Thymus (tissue), 11 donors: ENCODE data around the gene CSDE1. TPM values are rescaled to one million over a fixed set of nuclear protein-coding genes. Genes with fewer than 3 reads are reported as not detected.

Experiments
- DNase-seq, 9 donors: peaks; one replicate each; pipeline ENCODE4 v3.0.0-alpha.2; 2013; ENCODE audit warnings: low spot score in 9 of 9, low read depth in 6 of 9, missing footprints in 1 of 9
- H3K27ac ChIP-seq, 2 donors: one replicate each; pipeline ENCODE4 v1.5.1; 2013; ENCODE audit warnings: control low read depth in 1 of 2, low read depth in 1 of 2, low read length in 1 of 2, mild to moderate bottlenecking in 1 of 2, moderate library complexity in 1 of 2
- H3K27me3 ChIP-seq, 2 donors: one replicate each; pipeline ENCODE4 v1.5.1; 2013; ENCODE audit warnings: low read length in 1 of 2; ENCODE audit not compliant: control insufficient read depth in 2 of 2, insufficient read depth in 1 of 2
- H3K36me3 ChIP-seq, 2 donors: one replicate each; pipeline ENCODE4 v1.5.1; 2013; ENCODE audit warnings: low read length in 1 of 2, mild to moderate bottlenecking in 1 of 2, moderate library complexity in 1 of 2; ENCODE audit not compliant: control insufficient read depth in 2 of 2, insufficient read depth in 2 of 2
- H3K4me1 ChIP-seq, 2 donors: one replicate each; pipeline ENCODE4 v1.5.1; 2013; ENCODE audit warnings: low read length in 2 of 2; ENCODE audit not compliant: control insufficient read depth in 2 of 2, insufficient read depth in 2 of 2
- H3K4me3 ChIP-seq, 2 donors: one replicate each; pipeline ENCODE4 v1.5.1; 2013; ENCODE audit warnings: low read length in 2 of 2, control low read depth in 1 of 2, mild to moderate bottlenecking in 1 of 2
- H3K9me3 ChIP-seq, 2 donors: one replicate each; pipeline ENCODE4 v1.5.1; 2013; ENCODE audit warnings: low read length in 1 of 2, mild to moderate bottlenecking in 1 of 2; ENCODE audit not compliant: control insufficient read depth in 2 of 2, insufficient read depth in 1 of 2
- WGBS: extraction: QIAGEN DNeasy Blood & Tissue Kit; methylation state at CpG from one replicate; pipeline ENCODE4 v1.1.7; 2013; 5-methylcytosine and 5-hydroxymethylcytosine counted together
- polyA plus RNA-seq: library from polyadenylated mRNA; stranded (reverse); fragments of 200-250 nt; gene quantifications from one replicate; pipeline ENCODE4 v1.2.3, GENCODE V29; 2013
- total RNA-seq: library from RNA; stranded (reverse); fragments of 120-200 nt; gene quantifications from one replicate; pipeline ENCODE4 v1.2.4, GENCODE V29; 2013
- donor health status: healthy.

The CSDE1 gene
- total and polyA plus RNA-seq, 2 donors: 204 to 216 TPM

DNA sequence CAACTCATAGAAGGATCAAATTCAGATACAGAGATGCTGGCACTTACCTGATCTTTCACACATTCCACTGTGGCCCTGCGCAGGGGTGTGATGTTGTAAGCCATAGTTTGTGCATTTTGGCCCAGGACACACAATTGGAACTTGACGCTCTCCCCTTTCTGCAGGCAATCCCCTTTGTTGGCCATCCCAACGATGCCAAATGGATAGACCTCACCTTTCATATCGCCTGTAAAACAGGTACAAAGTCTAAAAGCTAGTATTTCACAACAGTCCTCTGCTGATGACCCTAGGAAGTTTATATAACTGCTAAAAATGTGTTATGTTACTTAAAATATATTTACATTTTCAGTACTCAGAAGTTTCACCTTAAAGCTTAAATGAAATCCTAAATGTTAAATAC is 37.3 kb downstream of the CSDE1 start:
- no peaks in the 10 kb centered on the region for H3K27me3 ChIP-seq
- 94% methylated on average over 4 of the region's 4 CpGs for whole genome bisulfite sequencing
- peaks cover 31 to 83% of the 10 kb centered on the region in 2 donors for H3K36me3 ChIP-seq
- peaks cover 7% of the 10 kb centered on the region in 2 donors for H3K4me1 ChIP-seq
- no peak overlapping the region for H3K4me3 ChIP-seq
- DNase-seq: no peak
- no peaks in the 10 kb centered on the region for H3K9me3 ChIP-seq
- no peak overlapping the region for H3K27ac ChIP-seq

DNA sequence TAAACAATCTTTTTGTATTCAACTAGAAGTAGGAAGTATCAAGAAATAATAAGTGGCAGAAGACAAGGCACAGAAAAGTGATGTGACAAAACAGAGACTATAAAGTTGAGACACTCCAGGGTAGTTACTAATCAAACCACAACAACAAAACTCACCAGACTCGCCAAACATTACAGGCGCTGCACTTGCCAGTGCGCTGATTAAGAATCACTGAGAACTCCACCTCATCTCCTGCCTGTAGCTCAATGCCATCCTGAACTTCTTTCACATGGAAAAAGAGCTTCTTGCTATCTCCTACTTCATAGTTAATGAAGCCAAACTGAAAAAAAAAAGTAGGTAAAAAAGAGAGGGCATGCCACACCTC is 38.4 kb downstream of the CSDE1 start:
- no peak overlapping the region for H3K4me3 ChIP-seq
- WGBS: 95% methylated on average over 3 of the region's 3 CpGs
- peaks cover 24 to 72% of the 10 kb centered on the region in 2 donors for H3K36me3 ChIP-seq
- peaks cover 7% of the 10 kb centered on the region in 2 donors for H3K4me1 ChIP-seq
- H3K27me3 ChIP-seq: no peaks in the 10 kb centered on the region
- H3K9me3 ChIP-seq: no peaks in the 10 kb centered on the region
- no peak overlapping the region for H3K27ac ChIP-seq
- DNase-seq: no peak

DNA sequence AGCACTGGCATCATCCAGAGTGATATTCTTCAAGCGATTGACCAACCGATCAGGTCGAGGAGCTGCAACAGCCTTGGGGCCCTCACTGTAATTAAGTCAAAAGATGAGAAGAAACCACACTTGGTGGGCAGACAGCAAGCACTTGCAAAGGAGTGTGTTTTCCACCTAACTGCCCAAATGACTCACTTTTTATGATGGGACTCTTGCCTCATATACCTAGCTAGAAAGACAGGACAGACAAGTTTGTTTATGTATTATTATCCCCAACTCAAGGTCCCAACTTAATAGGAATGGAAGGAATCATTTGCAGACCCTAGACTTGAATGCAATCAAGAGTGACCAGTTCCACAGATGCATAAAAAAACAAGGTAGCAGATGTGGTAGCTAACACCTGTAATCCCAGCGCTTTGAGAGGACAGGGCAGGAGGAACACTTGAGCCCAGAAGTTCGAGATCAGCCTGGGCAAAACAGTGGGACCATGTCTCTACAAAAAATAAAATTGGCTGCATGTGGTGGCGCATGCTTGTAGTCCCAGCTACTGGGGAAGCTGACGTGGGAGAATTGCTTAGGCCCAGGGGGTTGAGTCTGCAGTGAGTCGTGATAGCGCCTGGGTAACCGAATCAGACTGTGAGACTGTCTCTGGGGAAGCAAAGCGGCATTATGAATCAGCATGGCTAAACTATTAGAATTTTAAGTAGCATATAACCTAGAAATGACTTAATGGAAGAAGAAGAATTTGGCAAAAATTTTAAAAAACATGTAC is 38.9 kb downstream of the CSDE1 start:
- WGBS: 98% methylated on average over 11 of the region's 11 CpGs
- H3K9me3 ChIP-seq: no peaks in the 10 kb centered on the region
- peaks cover 7% of the 10 kb centered on the region in 2 donors for H3K4me1 ChIP-seq
- peaks cover 22 to 67% of the 10 kb centered on the region in 2 donors for H3K36me3 ChIP-seq
- no peak overlapping the region for H3K4me3 ChIP-seq
- no peak overlapping the region for H3K27ac ChIP-seq
- DNase-seq: no peak
- no peaks in the 10 kb centered on the region for H3K27me3 ChIP-seq

DNA sequence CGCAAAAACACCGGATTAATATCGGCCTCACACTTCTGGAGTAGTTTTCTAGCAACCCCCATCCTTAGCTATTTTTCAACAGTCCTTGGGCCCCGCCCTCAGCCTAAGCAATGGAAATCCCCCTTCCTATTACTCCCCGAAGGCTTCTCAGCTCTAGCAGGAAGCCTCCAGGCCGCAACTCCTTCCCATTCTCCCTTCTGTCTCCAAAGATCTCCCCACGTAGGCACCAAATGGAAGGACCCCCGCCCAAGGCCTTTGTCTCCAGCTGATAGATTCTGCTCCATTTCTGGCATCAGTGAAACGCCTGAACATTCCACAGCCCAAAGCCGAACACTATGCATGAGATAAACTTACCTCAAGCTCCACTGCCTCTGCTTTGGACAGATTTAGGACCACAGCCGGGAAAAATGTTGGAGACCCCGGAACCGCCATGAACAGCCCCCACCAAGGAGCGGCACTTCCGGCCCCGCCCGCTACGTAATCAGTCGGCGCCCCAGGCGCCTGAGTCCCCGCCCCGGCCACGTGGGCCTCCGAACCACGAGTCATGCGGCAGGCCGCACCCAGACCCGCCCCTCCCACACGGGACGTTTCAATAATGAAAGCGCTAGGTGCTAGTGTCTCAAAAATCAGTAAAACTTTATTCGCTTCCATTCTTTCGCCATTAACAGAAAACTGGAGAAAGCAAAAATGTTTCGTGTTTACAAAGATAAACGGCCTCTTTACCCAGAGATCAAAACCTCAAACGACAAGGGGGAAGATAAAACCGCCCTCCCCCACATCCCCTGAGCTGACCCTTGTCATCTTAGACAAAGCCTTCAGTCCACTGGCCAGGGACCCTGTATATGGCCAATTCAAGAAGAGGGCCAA is 41.2 kb downstream of the CSDE1 start, which contains the start of gene NRAS:
Gene NRAS (minus strand): TSS at position 468 of the 867 bp plus-strand sequence. CDS start 611 bp downstream, outside the sequence.
- Histone ChIP-seq H3K4me1 (peaks cover 7% of the 10 kb centered on the region in 2 donors), H3K27ac (peak within 1 kb of the TSS; percentile 87 to 89)
- 2% methylated on average over 38 of the region's 38 CpGs for WGBS

DNA sequence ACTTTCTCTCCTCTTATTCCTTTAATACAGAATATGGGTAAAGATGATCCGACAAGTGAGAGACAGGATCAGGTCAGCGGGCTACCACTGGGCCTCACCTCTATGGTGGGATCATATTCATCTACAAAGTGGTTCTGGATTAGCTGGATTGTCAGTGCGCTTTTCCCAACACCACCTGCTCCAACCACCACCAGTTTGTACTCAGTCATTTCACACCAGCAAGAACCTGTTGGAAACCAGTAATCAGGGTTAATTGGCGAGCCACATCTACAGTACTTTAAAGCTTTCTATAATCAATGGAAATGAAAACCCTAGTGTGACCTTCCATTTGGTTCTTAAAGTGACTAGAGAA is 41.9 kb downstream of the CSDE1 start:
- Histone ChIP-seq H3K4me1 (peaks cover 7% of the 10 kb centered on the region in 2 donors), H3K27me3 (no peaks in the 10 kb centered on the region), H3K36me3 (peaks cover 32 to 61% of the 10 kb centered on the region in 2 donors), H3K27ac (peak overlapping the region; percentile 87 to 89), H3K9me3 (no peaks in the 10 kb centered on the region), H3K4me3 (peak overlapping the region; percentile 59 to 82)
- 62% methylated on average over 4 of the region's 4 CpGs for WGBS
- peak in 1 of 9 donors; percentile 0 for DNase-seq

More for the DNA sequence above, 41.2 kb downstream of the CSDE1 start, which contains the start of gene NRAS:
- Histone ChIP-seq H3K27me3 (no peaks in the 10 kb centered on the region), H3K4me3 (peak within 1 kb of the TSS; percentile 59 to 82), H3K36me3 (peaks cover 28 to 62% of the 10 kb centered on the region in 2 donors), H3K9me3 (no peaks in the 10 kb centered on the region)
- peak; percentile 79 to 96 (median 90) for DNase-seq

DNA sequence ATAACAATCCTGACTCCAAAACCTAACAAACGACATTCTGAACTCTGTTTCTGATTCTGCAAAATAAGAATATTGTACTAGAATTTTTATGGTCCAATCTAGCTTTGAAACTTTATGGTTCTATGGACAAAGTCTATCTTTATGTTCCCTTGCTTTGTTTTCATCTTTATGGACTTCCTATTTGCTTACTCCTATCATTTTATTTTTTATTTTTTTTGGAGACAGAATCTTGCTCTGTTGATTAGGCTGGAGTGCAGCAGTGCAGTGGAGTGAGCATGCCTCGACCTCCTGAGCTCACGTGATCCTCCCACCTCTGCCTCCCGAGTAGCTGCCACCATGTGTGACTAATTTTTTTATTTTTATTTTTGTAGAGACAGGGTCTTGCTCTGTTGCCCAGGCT is 44.8 kb downstream of the CSDE1 start:
- Histone ChIP-seq H3K27ac (no peak overlapping the region), H3K4me1 (peaks cover 7% of the 10 kb centered on the region in 2 donors), H3K4me3 (no peak overlapping the region), H3K9me3 (no peaks in the 10 kb centered on the region), H3K36me3 (peaks cover 26 to 57% of the 10 kb centered on the region in 2 donors), H3K27me3 (no peaks in the 10 kb centered on the region)
- DNase-seq: no peak
- 97% methylated on average over 4 of the region's 4 CpGs for WGBS

DNA sequence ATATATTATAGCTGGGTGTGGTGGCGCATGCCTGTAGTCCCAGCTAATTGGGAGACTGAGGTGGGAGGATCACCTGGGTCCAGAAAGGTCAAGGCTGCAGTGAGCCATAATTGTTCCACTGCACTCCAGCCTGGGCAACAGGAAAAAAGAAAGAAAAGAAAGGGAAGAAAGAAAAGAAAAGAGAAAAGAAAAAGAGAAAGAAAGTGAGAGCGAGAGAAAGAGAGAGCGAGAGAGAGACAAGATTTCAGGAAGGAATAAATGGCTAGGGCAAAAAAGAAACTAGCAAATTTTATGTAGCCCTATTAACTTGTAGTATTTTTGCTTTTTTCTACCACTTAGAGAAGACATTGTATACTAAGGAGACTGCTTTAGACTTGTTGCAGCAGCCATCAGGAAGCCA is 47.4 kb downstream of the CSDE1 start:
- WGBS: 99% methylated on average over 3 of the region's 3 CpGs
- Histone ChIP-seq H3K27ac (no peak overlapping the region), H3K4me1 (no peaks in the 10 kb centered on the region), H3K9me3 (no peaks in the 10 kb centered on the region), H3K4me3 (no peak overlapping the region), H3K36me3 (peaks cover 30 to 64% of the 10 kb centered on the region in 2 donors), H3K27me3 (no peaks in the 10 kb centered on the region)
- no peak for DNase-seq

DNA sequence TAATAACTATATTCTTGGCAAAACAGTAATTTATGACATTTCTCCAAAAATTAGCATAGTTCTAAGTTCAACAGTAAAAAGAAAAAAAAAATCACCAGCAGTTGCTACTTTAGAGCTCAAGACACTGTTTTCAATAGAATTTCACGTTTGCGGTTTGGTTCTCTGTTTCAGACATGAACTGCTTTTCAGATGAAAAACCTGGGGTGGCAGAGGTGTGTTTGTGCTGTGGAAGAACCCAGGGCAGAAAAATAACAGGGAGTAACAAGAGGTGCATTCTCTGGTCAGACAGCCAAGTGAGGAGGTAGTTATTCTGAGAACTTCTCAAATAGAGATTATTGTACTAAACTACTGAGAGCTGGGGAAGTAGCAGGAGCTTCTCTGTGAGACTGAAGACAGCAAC is 50.2 kb downstream of the CSDE1 start:
- no peak overlapping the region for H3K27ac ChIP-seq
- peaks cover 21 to 54% of the 10 kb centered on the region in 2 donors for H3K36me3 ChIP-seq
- H3K27me3 ChIP-seq: no peaks in the 10 kb centered on the region
- no peaks in the 10 kb centered on the region for H3K9me3 ChIP-seq
- H3K4me1 ChIP-seq: no peaks in the 10 kb centered on the region
- 98% methylated on average over 2 of the region's 2 CpGs for WGBS
- no peak for DNase-seq
- H3K4me3 ChIP-seq: no peak overlapping the region

DNA sequence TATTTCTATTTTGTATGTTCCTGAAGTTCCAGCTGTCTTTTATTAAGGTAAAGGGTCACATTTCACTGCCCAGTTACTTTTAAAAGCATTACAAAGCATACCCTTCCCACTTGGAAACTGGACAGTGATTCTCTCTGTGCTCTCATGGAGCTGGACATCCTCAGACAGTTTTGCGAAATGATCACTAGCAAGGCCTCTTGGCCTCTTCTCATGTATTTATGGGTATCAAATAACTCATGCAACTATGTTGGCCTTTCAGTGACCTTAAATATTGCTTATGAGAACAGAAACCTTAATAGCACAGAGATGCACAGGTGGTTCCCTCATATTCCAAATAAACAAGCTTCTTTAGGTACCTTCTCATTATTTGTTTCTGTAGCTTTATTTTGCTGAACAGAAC is 54.5 kb downstream of the CSDE1 start:
- WGBS: 95% methylated on average over 1 of the region's 1 CpG
- Histone ChIP-seq H3K4me1 (no peaks in the 10 kb centered on the region), H3K27me3 (no peaks in the 10 kb centered on the region), H3K36me3 (peaks cover 4 to 18% of the 10 kb centered on the region in 2 donors), H3K4me3 (no peak overlapping the region), H3K27ac (no peak overlapping the region), H3K9me3 (no peaks in the 10 kb centered on the region)
- no peak for DNase-seq
